Measurements from ENCODE around the gene CCK.
"Not testable (repeated sequence)": the region's sequence is repeated elsewhere in the genome, so short reads cannot be mapped to it uniquely, and the experiment has no call there.

CCK gene

DNA sequence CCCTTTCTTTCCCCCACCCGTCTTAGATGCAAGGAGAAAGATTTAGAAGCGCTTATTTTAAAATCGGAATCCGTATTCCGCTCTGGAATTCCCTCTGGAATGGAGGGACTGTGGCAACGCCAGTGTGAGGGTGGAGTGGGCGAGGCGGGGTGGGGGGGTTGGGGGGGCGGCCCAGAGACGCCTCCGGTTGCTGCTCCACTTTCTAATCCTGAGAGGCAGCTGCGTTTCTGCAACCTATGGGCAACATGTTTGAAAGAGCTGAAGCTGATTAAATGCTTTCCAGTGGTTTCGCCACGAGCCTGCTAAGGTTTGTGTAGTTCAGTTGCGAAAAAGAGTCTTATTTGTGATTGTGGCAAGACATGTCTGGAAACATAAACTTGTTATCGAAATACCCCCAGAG is at the start of gene CCK:
Gene CCK, minus strand, starts transcription at position 101 of the 400 bp plus-strand sequence. CDS start 2,555 bp downstream, outside the sequence.
- DNase-seq = no peak

DNA sequence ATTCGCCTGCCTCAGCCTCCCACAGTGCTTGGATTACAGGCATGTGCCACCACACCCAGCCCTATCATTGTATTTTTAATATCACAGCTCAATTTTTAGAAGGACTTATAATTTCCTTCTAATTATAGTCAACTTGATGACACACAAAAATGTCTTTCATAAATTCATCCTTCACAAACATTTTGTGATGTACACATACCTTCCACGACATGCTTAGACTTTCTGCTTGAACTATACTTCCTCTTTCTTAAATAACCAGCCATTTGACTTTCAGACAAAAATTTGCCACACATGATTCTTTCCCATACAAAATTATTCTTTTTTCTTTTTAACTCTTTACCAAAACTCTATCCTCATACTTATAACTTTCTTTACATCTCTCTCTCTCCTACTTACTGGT is 48.4 kb upstream of the CCK start:
- no peak for DNase-seq

- no peak for DNase-seq
Observed at GRCh38 chr3:42308651-42309050, 42.7 kb upstream of the CCK start.

- DNase-seq = no peak
Observed at GRCh38 chr3:42306499-42306898, 40.5 kb upstream of the CCK start.

- no peak for DNase-seq
Observed at GRCh38 chr3:42302924-42303634, 37.1 kb upstream of the CCK start.

DNA sequence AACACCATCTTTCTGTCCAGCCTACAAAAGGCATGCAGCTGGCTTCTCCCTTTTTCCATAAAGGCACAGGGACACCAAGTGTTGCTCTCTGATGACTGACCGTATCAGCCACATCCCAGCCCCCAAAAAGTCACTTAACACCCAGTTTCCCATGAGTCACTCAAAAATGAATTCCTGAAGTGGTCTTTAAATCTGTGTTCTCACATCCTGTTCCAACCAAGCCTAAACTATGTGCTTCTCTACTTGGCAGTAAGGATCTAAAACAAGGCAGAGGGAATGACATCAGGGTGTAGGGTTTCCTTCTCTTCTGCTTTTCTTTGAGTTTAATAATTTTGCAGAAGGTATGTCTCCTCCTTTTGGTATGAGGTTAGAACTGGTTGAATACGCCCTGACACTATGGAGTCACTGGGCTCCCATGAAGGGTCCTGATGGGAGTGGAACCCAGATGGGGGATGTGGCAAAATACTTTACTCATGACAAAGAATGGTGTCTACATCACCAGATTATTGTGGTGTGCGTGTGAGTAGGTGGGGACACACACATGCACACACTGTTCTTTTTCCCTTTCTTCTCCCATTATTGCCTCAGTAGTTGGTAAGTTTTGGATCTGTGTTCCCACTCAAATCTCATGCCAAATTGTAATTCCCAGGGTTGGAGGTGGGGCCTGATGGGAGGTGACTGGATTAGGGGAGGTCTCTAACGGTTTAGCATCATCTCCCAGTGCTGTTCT is 35.6 kb upstream of the CCK start:
- no peak for DNase-seq

DNA sequence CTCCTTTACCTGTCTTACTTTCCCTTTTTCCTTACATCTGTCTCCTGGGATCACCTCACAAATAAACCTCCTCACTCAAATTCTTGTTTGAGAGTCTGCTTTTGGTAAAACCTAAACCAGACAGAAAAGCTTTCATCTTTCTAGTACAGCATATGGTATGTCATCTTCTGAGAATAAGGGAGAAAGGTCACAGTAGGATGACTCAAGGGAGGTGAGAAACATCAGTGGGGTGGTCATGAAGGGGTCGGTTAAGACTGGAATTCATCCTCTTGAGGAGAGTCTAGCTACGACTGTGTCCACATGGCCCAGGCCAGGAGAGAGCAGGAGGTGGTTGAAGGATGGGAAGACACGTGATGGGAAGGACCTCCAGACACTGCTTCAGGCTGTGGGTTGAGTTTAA is 34.8 kb upstream of the CCK start:
- DNase-seq = no peak

DNA sequence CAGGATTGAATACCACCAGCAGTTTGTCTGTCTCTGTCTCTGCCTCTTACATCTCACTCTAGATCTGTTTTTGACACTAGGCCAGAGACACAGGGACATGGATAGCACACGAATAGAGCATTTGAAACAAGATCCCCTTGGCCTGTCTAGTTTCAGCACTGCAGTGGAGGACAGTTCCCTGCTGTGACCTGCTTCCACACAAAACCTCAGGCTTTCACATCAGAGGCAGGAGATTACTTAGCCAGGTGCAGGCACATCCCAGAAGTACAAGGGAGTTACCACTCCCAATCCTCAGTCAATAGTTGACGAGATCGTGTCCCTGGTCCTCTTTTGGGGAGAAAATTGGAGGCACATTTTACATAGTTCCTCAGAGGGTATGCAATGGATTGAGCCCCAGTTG is 34.0 kb upstream of the CCK start:
- no peak for DNase-seq

DNA sequence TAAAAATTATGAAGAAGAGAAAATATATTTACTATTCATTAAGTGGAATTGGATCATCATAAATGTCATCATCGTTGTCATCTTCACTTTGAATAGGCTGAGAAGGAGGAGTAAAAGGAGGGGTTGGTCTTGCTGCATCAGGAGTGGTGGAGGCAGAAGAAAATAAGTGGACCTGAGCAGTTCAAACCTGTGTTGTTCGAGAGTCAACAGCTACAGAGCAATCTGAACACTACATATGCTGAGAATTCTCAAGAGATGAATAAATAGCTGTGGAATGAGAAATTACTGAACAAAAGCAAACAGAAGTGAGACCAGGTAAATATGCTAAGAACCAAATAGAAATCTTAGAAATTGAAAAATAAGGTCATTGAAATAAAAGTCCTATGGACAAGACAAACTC is 32.3 kb upstream of the CCK start:
- DNase-seq = no peak

- no peak for DNase-seq
Observed at GRCh38 chr3:42292009-42292408, 26.0 kb upstream of the CCK start.

DNA sequence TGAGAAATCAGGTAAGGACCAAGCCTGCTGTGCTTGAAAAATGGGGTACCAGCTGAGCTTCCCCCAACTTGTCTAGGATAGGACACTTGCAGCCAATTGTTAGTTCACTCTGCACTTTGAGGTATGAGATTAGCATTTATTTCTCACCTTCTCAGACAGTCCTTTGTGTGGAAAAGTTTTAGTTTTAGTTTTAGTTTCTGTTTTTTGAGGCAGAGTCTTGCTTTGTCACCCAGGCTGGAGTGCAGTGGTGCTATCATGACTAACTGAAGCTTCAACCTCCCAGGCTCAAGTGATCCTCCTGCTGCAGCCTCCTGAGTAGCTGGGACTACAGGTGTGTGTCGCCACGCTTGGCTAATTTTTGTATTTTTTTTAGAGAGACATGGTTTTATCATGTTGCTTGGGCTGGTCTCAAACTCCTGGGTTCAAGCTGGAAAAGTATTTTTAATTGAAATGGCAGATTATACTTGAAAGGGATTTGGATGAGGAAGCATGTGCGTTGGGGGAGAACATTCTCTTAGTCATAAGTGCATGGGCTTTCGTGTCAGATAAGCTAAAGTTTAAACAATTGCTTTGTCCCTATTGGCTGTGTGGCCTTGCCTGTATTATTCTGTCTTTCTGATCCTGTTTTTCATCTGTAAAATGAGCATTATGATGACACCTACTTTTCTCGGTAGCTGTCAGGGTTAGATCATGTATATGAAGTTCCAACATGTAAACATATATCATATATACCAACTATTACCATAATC is 25.2 kb upstream of the CCK start:
- no peak for DNase-seq

- DNase-seq = no peak
Observed at GRCh38 chr3:42289026-42289425, 23.0 kb upstream of the CCK start.

- no peak for DNase-seq
Observed at GRCh38 chr3:42288385-42288784, 22.4 kb upstream of the CCK start.

DNA sequence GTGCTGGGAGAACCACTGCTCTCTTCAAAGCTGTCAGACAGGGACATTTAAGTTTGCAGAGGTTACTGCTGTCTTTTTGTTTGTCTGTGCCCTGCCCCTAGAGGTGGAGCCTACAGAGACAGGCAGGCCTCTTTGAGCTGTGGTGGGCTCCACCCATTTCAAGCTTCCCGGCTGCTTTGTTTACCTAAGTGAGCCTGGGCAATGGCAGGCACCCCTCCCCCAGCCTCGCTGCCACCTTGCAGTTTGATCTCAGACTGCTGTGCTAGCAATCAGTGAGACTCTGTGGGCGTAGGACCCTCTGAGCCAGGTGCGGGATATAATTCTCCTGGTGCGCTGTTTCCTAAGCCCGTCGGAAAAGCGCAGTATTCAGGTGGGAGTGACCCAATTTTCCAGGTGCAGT is 21.4 kb upstream of the CCK start:
- DNase-seq = not testable (repeated sequence)

DNA sequence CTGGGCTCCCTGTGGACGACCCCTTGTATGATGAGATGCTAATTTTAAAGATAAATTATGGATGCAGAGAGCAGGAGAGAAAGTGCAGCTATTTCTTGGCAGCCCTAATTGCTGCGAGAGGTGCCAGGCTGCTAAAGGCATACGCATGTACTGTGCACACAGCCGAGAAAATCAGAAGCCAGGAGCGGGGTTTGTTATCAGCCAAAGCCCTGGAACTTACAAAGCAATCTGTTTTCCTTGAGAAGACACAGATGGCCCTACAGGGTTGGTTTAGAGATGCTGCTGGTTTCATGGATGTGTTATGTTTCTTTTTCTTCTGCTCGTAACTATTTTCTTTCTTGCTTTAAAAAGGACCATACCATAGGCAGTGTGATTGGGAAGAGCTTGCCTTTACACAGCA is 11.7 kb upstream of the CCK start:
- no peak for DNase-seq

DNA sequence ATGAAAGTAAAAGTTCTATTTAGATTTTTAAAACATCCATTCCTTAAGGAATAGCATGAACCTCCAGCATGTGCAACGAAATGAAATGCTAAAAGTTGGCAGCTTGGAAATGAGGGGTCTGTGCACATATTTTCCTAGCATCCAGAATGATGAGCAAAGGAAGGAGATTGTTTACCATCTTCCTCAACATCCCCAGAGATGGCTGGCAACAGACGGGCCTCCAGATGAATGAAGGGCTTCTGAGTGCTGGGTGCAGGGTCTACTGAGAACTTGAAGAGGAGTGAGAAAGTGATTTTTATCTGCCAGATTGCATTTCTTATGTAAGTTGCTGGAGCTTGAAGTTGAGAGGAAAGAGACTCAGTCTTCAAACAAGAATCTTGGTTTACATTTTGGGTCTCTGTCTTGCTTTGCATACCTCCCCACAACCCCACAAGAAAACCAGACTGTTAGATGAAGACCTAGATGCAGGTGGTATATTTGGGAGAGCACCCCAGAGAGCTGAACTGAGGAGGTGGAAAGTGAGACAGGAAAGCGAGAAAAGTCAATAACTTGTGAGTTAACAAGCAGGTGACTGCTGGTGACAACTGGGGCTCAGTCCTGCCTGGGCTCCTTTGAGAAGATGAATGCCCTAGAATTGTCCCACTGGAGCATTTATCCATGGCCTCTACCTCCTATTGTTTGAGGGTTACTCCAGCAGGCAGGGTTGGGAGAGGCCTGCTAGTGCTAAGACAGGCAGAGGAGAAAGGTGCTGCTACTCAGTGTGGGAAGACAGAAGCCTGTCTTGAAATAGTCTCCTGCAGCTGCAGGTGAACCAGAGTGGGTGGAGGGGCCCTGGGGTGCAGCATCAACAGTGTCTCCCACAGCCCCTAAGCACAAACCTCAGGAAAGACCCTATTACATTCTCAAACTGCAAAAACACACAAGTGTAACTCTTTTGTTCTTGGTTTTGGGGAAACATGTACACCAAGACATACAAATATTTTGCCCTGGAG is 10.5 kb upstream of the CCK start:
- DNase-seq = no peak

GRCh38 chr3:42275217-42275616 is 9.2 kb upstream of the CCK start:
- DNase-seq = no peak

- no peak for DNase-seq
Observed at GRCh38 chr3:42274266-42274665, 8.3 kb upstream of the CCK start.

DNA sequence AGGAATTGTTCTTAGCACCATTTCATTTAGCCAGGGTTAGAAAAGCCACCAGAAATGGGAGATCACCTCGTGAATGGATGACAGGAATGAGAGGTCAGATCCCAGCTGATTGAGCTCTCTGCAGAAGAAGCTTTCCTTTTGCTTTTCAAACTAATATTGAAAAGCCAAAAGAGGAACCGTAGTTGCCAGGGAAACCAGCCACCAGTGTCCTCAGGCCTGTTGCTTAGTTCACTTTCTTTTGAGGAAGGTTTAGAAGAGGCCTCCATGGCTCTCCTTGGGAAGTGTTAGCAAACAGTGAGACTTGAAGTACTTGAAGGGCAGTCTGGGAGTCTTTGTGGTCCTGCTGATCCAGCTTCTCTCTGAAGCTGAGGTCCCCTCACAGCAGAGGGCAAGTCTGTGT is 7.4 kb upstream of the CCK start:
- no peak for DNase-seq

- DNase-seq = no peak
Observed at GRCh38 chr3:42271786-42272185, 5.8 kb upstream of the CCK start.

GRCh38 chr3:42270561-42270960 is 4.6 kb upstream of the CCK start:
- no peak for DNase-seq

DNA sequence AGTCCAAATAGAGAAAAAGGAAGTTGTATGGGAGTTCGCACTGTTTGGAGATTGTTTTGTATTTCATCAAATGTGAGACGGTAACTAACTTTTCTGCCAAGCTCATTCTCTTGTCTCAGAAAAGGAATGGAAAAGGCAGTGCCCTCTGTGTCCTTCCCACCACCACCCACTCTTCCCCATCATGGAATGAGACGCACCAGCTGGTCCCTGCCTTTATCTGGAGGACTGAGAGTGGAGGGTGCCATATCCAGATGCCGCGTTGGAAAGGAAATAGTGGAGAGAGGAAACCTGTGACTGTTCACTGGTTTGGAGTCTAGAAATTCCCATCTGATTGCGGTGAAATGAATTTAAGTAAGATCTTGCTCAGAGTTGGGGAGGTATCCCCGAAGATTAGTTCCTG is 3.7 kb upstream of the CCK start:
- no peak for DNase-seq

DNA sequence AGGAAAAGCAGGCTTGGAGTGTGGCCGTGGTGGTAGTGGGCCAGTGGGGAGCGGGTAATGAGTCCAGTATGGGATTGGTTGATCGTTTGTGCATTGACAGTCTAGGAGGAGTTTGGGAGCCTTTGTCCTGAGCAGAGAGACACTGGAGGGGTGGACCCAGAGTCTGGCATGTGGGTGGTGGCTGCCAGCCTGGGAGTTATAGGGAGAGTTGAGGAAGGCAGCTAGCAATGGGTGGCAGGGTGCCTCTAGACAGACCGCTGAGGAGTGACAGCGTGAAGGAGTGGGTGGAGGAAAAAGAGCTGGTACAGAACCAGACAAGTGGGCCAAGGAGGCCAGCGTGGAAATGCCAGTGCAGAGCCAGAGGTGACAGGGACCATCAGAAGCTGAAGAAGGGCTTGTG is 1.9 kb upstream of the CCK start:
- no peak for DNase-seq
